SK-N-SH (cell line): ENCODE data around the gene GLIS1. TPM values are rescaled to one million over a fixed set of nuclear protein-coding genes. Genes with fewer than 3 reads are reported as not detected.
A peak's percentile ranks its signal among the peaks of the same experiment; 100 is the strongest.

Experiments used
- CTCF ChIA-PET: fragments of 300-600, 350-600 bp; formaldehyde crosslinking; extraction: SDS; loops from one replicate; lab custom pipeline; 2021; lab: Yijun Ruan, JAX
- POLR2A ChIA-PET: fragments of 350-600 bp; sonication (Branson Sonifier 250); formaldehyde crosslinking; extraction: SDS; loops from one replicate; lab custom pipeline; 2020; ENCODE audit warnings: antibody characterized with exemption, inconsistent platforms; lab: Yijun Ruan, JAX
- DNase-seq: peaks from one replicate; pipeline ENCODE4 v3.0.0; 2012
- H2AFZ ChIP-seq: fragments of 200-600 bp; sonication (generic); 2 replicates; pipeline ENCODE4 v1.8.1; 2016; ENCODE audit warnings: antibody characterized with exemption, mild to moderate bottlenecking, low read depth
- H3F3A ChIP-seq: fragments of 200-600 bp; sonication (generic); replicated peaks from 2 replicates; pipeline ENCODE3; 2016; ENCODE audit warnings: antibody characterized with exemption, mild to moderate bottlenecking; ENCODE audit not compliant: insufficient read depth
- H3K27ac ChIP-seq, 2 experiments: fragments of 200-500 bp in 1 of 2; fragments of 200-600 bp in 1 of 2; sonication (Bioruptor generic) in 1 of 2; sonication (generic), shearing (Covaris generic) in 1 of 2; 2 replicates each; pipeline versions ENCODE4 v1.5.1 to v1.6.1; 2014 to 2016; ENCODE audit warnings: low read depth in 2 of 2, inconsistent platforms in 1 of 2, low read length in 1 of 2, mild to moderate bottlenecking in 1 of 2, mixed read lengths in 1 of 2
- H3K27me3 ChIP-seq: fragments of 200-600 bp; sonication (generic), shearing (Covaris generic); 2 replicates; pipeline ENCODE4 v1.6.1; 2016; ENCODE audit warnings: mixed run types; ENCODE audit not compliant: insufficient read depth
- H3K36me3 ChIP-seq, 2 experiments: fragments of 200-500 bp in 1 of 2; fragments of 200-600 bp in 1 of 2; sonication (Bioruptor generic) in 1 of 2; sonication (generic) in 1 of 2; replicated peaks in 1 of 2; 2 replicates each; pipeline versions ENCODE3 to v1.5.1; 2014 to 2016; ENCODE audit warnings: low read length in 1 of 2, mild to moderate bottlenecking in 1 of 2; ENCODE audit not compliant: insufficient read depth in 2 of 2, control insufficient read depth in 1 of 2
- H3K4me1 ChIP-seq, 2 experiments: fragments of 200-500 bp in 1 of 2; fragments of 200-600 bp in 1 of 2; sonication (Bioruptor generic) in 1 of 2; sonication (generic), shearing (Covaris generic) in 1 of 2; 2 replicates each; pipeline versions ENCODE4 v1.5.1 to v1.6.1; 2014 to 2016; ENCODE audit warnings: low read depth in 1 of 2, low read length in 1 of 2, mixed run types in 1 of 2; ENCODE audit not compliant: insufficient read depth in 2 of 2, control insufficient read depth in 1 of 2
- H3K4me2 ChIP-seq: fragments of 200-600 bp; sonication (generic), shearing (Covaris generic); 2 replicates; pipeline ENCODE4 v1.6.1; 2017; ENCODE audit warnings: mixed run types
- H3K4me3 ChIP-seq, 2 experiments: fragments of 200-500 bp in 1 of 2; fragments of 200-600 bp in 1 of 2; sonication (Bioruptor generic) in 1 of 2; sonication (generic), shearing (Covaris generic) in 1 of 2; 2 replicates each; pipeline versions ENCODE4 v1.5.1 to v1.8.1; 2014 to 2016; ENCODE audit warnings: low read depth in 2 of 2, inconsistent platforms in 1 of 2, low read length in 1 of 2, mild to moderate bottlenecking in 1 of 2, mixed read lengths in 1 of 2, moderate library complexity in 1 of 2
- H3K79me2 ChIP-seq: fragments of 200-600 bp; sonication (generic); 2 replicates; pipeline ENCODE4 v1.8.1; 2017; ENCODE audit warnings: mild to moderate bottlenecking; ENCODE audit not compliant: insufficient read depth
- H3K9ac ChIP-seq: fragments of 200-600 bp; sonication (generic); 2 replicates; pipeline ENCODE4 v1.6.1; 2017; ENCODE audit warnings: mixed run types
- H3K9me2 ChIP-seq: fragments of 200-600 bp; sonication (generic); 2 replicates; pipeline ENCODE4 v1.6.1; 2017; ENCODE audit warnings: mixed run types
- H3K9me3 ChIP-seq: fragments of 200-600 bp; sonication (generic); 2 replicates; pipeline ENCODE4 v1.6.1; 2017; ENCODE audit warnings: mixed run types, mild to moderate bottlenecking, moderate library complexity
- H4K20me1 ChIP-seq: fragments of 200-600 bp; sonication (generic); 2 replicates; pipeline ENCODE4 v1.6.1; 2017; ENCODE audit warnings: mild to moderate bottlenecking, mixed run types; ENCODE audit not compliant: insufficient read depth
- FOSL2 ChIP-seq: IDR thresholded peaks from 2 replicates; pipeline ENCODE4 v1.4.0; 2012; ENCODE audit warnings: low read depth, mild to moderate bottlenecking, moderate library complexity, borderline replicate concordance
- FOXJ3 ChIP-seq: sonication (generic); formaldehyde crosslinking; IDR thresholded peaks from 2 replicates; pipeline ENCODE4 v1.5.1; 2020; ENCODE audit warnings: mild to moderate bottlenecking, missing genetic modification reagents
- GATA2 ChIP-seq: sonication (generic); formaldehyde crosslinking; IDR thresholded peaks from 2 replicates; pipeline ENCODE4 v1.5.0; 2020; ENCODE audit warnings: mild to moderate bottlenecking, missing genetic modification reagents
- IRF3 ChIP-seq: fragments of 150-350 bp; IDR thresholded peaks from 2 replicates; pipeline ENCODE4 v1.6.1; 2016; ENCODE audit warnings: mild to moderate bottlenecking, low read depth, low read length
- MAX ChIP-seq: IDR thresholded peaks from 2 replicates; pipeline ENCODE4 v1.4.0; 2012; ENCODE audit warnings: low read depth
- NRF1 ChIP-seq: IDR thresholded peaks from 2 replicates; pipeline ENCODE4 v1.6.1; 2012; ENCODE audit warnings: low read depth, mild to moderate bottlenecking, low read length
- POLR2AphosphoS5 ChIP-seq: IDR thresholded peaks from 2 replicates; pipeline ENCODE4 v1.6.1; 2012; ENCODE audit warnings: low read depth, low read length
- RCOR1 ChIP-seq: fragments of 150-350 bp; IDR thresholded peaks from 2 replicates; pipeline ENCODE4 v1.6.1; 2017; ENCODE audit warnings: antibody characterized with exemption, low read length
- REST ChIP-seq: IDR thresholded peaks from 2 replicates; pipeline ENCODE4 v1.6.1; 2012; ENCODE audit warnings: mild to moderate bottlenecking, low read depth, low read length, moderate library complexity
- SIN3A ChIP-seq: IDR thresholded peaks from 2 replicates; pipeline ENCODE4 v1.6.1; 2012; ENCODE audit warnings: low read depth, mild to moderate bottlenecking, low read length, moderate library complexity, borderline replicate concordance
- TCF12 ChIP-seq: IDR thresholded peaks from 2 replicates; pipeline ENCODE4 v1.4.0; 2012
- ZBTB33 ChIP-seq: IDR thresholded peaks from 2 replicates; pipeline ENCODE4 v1.4.0; 2012; ENCODE audit warnings: low read depth, borderline replicate concordance
- WGBS: methylation state at CpG from one replicate; pipeline ENCODE4 v1.1.6; 2017; ENCODE audit warnings: low lambda C conversion rate; 5-methylcytosine and 5-hydroxymethylcytosine counted together
- polyA plus RNA-seq, 3 experiments: library from polyadenylated mRNA; depleted of rRNA; stranded (reverse); fragments of >200 nt; gene quantifications; 2 replicates each; pipeline ENCODE4 v1.2.3, GENCODE V29; 2012

GLIS1 gene
- polyA plus RNA-seq, 1 of the 3 experiments (the other 2 are of a cell fraction): 0.13 TPM

- Histone ChIP-seq H4K20me1 (no peaks in the 10 kb centered on the region), H3K4me1 (peaks cover 5 to 50% of the 10 kb centered on the region in 2 experiments; a peak in 1 of 4 replicates), H3F3A (no peaks in the 10 kb centered on the region), H3K27me3 (no peaks in the 10 kb centered on the region), H3K9me3 (no peaks in the 10 kb centered on the region), H3K27ac (peak overlapping the region in 1 of 2 experiments; percentile 78; a peak in 1 of 4 replicates), H2AFZ (no peak overlapping the region), H3K4me2 (no peak overlapping the region), H3K9ac (no peak overlapping the region)
- ChIA-PET CTCF (interaction anchor here (0.6 to 2.9 kb wide), 9 partner anchors 9 to 255 kb away, joined by 3 to 23 read pairs (median 3); no protein-coding TSS in a partner anchor), POLR2A (interaction anchor here (0.6 to 0.9 kb wide), 3 partner anchors 14 to 143 kb away, joined by 3 to 7 read pairs (median 5); no protein-coding TSS in a partner anchor)
- no peak for DNase-seq
- no peak for TF ChIP-seq REST
- no peak for TF ChIP-seq GATA2 (CRISPR knock-in tag)
- TF ChIP-seq, all 33 proteins: peak for 0
- Histone ChIP-seq H3K4me3 (no peak overlapping the region), H3K9me2 (no peaks in the 10 kb centered on the region), H3K79me2 (no peaks in the 10 kb centered on the region), H3K36me3 (no peaks in the 10 kb centered on the region)
- WGBS: 49% methylated on average over 8 of the region's 9 CpGs
Observed at GRCh38 chr1:53498555-53499131, 240.3 kb downstream of the GLIS1 start.

- no peaks in the 10 kb centered on the region for H3K9me3 ChIP-seq
- no peaks in the 10 kb centered on the region for H3F3A ChIP-seq
- no peak for DNase-seq
- H3K4me1 ChIP-seq: peaks cover 5 to 31% of the 10 kb centered on the region in 2 experiments; a peak in 1 of 4 replicates
- H4K20me1 ChIP-seq: no peaks in the 10 kb centered on the region
- H3K27ac ChIP-seq: no peak overlapping the region
- H3K27me3 ChIP-seq: no peaks in the 10 kb centered on the region
- TF ChIP-seq FOSL2: no peak
- no peak for TF ChIP-seq TCF12
- no peak for TF ChIP-seq ZBTB33
- TF ChIP-seq NRF1: no peak
- no peak for TF ChIP-seq IRF3
- TF ChIP-seq REST: no peak
- TF ChIP-seq RCOR1: no peak
- no peak for TF ChIP-seq SIN3A
- no peak for TF ChIP-seq MAX
- no peak for TF ChIP-seq FOXJ3 (CRISPR knock-in tag)
- no peak for TF ChIP-seq POLR2AphosphoS5
- TF ChIP-seq GATA2 (CRISPR knock-in tag): no peak
- no peaks in the 10 kb centered on the region for H3K36me3 ChIP-seq
- H3K9ac ChIP-seq: no peak overlapping the region
- H3K79me2 ChIP-seq: no peaks in the 10 kb centered on the region
- no peak overlapping the region for H3K4me3 ChIP-seq
- 81% methylated on average over 6 of the region's 8 CpGs for WGBS
- no peaks in the 10 kb centered on the region for H3K9me2 ChIP-seq
- no peak overlapping the region for H2AFZ ChIP-seq
- CTCF ChIA-PET: interaction anchor here (1.2 to 1.9 kb wide), 2 partner anchors 9 to 16 kb away, joined by 5 to 12 read pairs; no protein-coding TSS in a partner anchor
- POLR2A ChIA-PET: no interaction called here
- no peak overlapping the region for H3K4me2 ChIP-seq
Observed at GRCh38 chr1:53495633-53496345, 243.2 kb downstream of the GLIS1 start.
